ENCODE results near the gene CALD1.

CALD1 gene

GRCh38 chr7:134792968-134793367 is 13.5 kb downstream of the CALD1 start:
- DNase-seq (ENCODE audit: low spot score), result no peak

GRCh38 chr7:134795231-134795630 is 15.8 kb downstream of the CALD1 start:
- no peak for DNase-seq (ENCODE audit: low spot score)
- TF ChIP-seq CTCF (IDR thresholded peaks at IDR 0.05; ENCODE audit: borderline replicate concordance, control extremely low read depth, extremely low read depth, insufficient read depth, missing control alignments), result no peak
- in situ Hi-C loops (cut with MboI; ENCODE audit: low sequenced_read_pairs, unreplicated experiment), result no loop called here

More at GRCh38 chr7:134792968-134793367, 13.5 kb downstream of the CALD1 start:
- in situ Hi-C loops (cut with MboI; ENCODE audit: low sequenced_read_pairs, unreplicated experiment), result no loop called here
- TF ChIP-seq CTCF (IDR thresholded peaks at IDR 0.05; ENCODE audit: borderline replicate concordance, control extremely low read depth, extremely low read depth, insufficient read depth, missing control alignments), result no peak

DNA sequence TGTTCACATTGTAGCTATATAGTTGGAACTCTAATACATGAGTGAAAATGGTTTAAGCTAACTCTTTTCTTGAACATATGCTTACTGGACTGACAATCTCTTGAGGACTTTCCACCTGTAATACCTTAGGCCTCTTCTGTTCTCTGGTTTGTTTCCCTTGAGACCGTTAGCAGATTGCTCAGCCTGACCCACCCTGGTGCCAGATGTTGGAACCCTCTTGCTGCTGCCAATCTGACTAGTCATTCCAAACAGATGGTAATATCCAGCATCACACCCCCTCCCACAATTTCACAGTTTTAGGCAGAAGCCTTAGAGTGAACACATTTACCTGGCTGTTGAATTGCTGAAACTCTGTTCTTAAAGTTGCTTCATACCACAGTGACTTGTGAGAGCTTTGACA is 18.7 kb downstream of the CALD1 start:
- in situ Hi-C loops (cut with MboI; ENCODE audit: low sequenced_read_pairs, unreplicated experiment), result no loop called here
- no peak for DNase-seq (ENCODE audit: low spot score)
- no peak for TF ChIP-seq CTCF (IDR thresholded peaks at IDR 0.05; ENCODE audit: borderline replicate concordance, control extremely low read depth, extremely low read depth, insufficient read depth, missing control alignments)

GRCh38 chr7:134799377-134799776 is 19.9 kb downstream of the CALD1 start:
- in situ Hi-C loops (cut with MboI; ENCODE audit: low sequenced_read_pairs, unreplicated experiment), result no loop called here
- DNase-seq (ENCODE audit: low spot score), result no peak
- TF ChIP-seq CTCF (IDR thresholded peaks at IDR 0.05; ENCODE audit: borderline replicate concordance, control extremely low read depth, extremely low read depth, insufficient read depth, missing control alignments), result no peak

GRCh38 chr7:134802762-134803161 is 23.3 kb downstream of the CALD1 start:
- no peak for TF ChIP-seq CTCF (IDR thresholded peaks at IDR 0.05; ENCODE audit: borderline replicate concordance, control extremely low read depth, extremely low read depth, insufficient read depth, missing control alignments)
- in situ Hi-C loops (cut with MboI; ENCODE audit: low sequenced_read_pairs, unreplicated experiment), result no loop called here
- no peak for DNase-seq (ENCODE audit: low spot score)

DNA sequence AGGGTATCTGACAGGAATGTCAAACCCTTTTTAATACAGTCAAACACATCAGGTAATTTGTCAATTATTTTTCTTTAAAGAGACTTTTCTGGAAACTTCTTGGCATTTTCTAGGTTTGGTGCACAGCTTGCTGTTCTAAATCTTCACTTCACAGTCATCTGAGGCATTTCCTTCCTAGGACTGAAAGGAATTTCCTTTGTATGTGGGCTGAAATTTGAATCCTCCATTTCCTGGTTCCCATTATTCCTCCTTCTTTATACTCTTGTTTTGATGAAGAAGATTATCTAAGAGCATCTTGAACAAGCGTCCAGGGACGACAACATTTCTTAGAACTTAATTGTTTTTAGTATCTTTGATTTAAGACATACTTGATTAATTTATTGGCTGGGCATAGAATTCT is 24.9 kb downstream of the CALD1 start:
- no peak for TF ChIP-seq CTCF (IDR thresholded peaks at IDR 0.05; ENCODE audit: borderline replicate concordance, control extremely low read depth, extremely low read depth, insufficient read depth, missing control alignments)
- in situ Hi-C loops (cut with MboI; ENCODE audit: low sequenced_read_pairs, unreplicated experiment), result no loop called here
- DNase-seq (ENCODE audit: low spot score), result no peak

GRCh38 chr7:134804854-134805253 is 25.4 kb downstream of the CALD1 start:
- in situ Hi-C loops (cut with MboI; ENCODE audit: low sequenced_read_pairs, unreplicated experiment), result no loop called here
- TF ChIP-seq CTCF (IDR thresholded peaks at IDR 0.05; ENCODE audit: borderline replicate concordance, control extremely low read depth, extremely low read depth, insufficient read depth, missing control alignments), result no peak
- DNase-seq (ENCODE audit: low spot score), result no peak

Measured in GM13976 (cell line).